Adipocyte (in vitro differentiated cells): Measurements from ENCODE around the gene IRF9.

Source experiments
- DNase-seq: peaks from one replicate; pipeline ENCODE4 v3.0.0-alpha.2; 2015; ENCODE audit warnings: low read depth
- H3K27me3 ChIP-seq: replicated peaks from 2 replicates; pipeline ENCODE4 v1.7.0; 2013; ENCODE audit warnings: mild to moderate bottlenecking, low read length, moderate library complexity; ENCODE audit not compliant: control insufficient read depth, insufficient read depth
- H3K36me3 ChIP-seq: 2 replicates; pipeline ENCODE4 v1.7.0; 2013; ENCODE audit warnings: low read length, mild to moderate bottlenecking, moderate library complexity; ENCODE audit not compliant: control insufficient read depth, insufficient read depth, severe bottlenecking
- H3K4me1 ChIP-seq: 2 replicates; pipeline ENCODE4 v1.7.0; 2013; ENCODE audit warnings: mild to moderate bottlenecking, low read length, moderate library complexity; ENCODE audit not compliant: control insufficient read depth, insufficient read depth
- H3K4me3 ChIP-seq: 2 replicates; pipeline ENCODE4 v1.7.0; 2013; ENCODE audit warnings: mild to moderate bottlenecking, low read length, moderate library complexity
- H3K9ac ChIP-seq: 2 replicates; pipeline ENCODE4 v1.7.0; 2013; ENCODE audit warnings: mild to moderate bottlenecking, low read length, moderate library complexity
- H3K9me3 ChIP-seq: 2 replicates; pipeline ENCODE4 v1.7.0; 2013; ENCODE audit warnings: mild to moderate bottlenecking, low read length, moderate library complexity; ENCODE audit not compliant: control insufficient read depth

The IRF9 gene

GRCh38 chr14:24145219-24145618 is 15.8 kb upstream of the IRF9 start:
- H3K9me3 ChIP-seq, result no peaks in the 10 kb centered on the region
- H3K27me3 ChIP-seq, result no peaks in the 10 kb centered on the region
- H3K4me3 ChIP-seq, result peak overlapping the region; percentile 97
- H3K9ac ChIP-seq, result peak overlapping the region; percentile 92
- no peak for DNase-seq
- peaks cover 11% of the 10 kb centered on the region for H3K36me3 ChIP-seq
- peaks cover 36% of the 10 kb centered on the region for H3K4me1 ChIP-seq

GRCh38 chr14:24145690-24146452 is 15.2 kb upstream of the IRF9 start:
- H3K27me3 ChIP-seq, result no peaks in the 10 kb centered on the region
- H3K36me3 ChIP-seq, result peaks cover 18% of the 10 kb centered on the region
- peak overlapping the region; percentile 97 for H3K4me3 ChIP-seq
- peak overlapping the region; percentile 92 for H3K9ac ChIP-seq
- peaks cover 36% of the 10 kb centered on the region for H3K4me1 ChIP-seq
- no peak for DNase-seq
- H3K9me3 ChIP-seq, result no peaks in the 10 kb centered on the region

- Histone ChIP-seq H3K27me3 (no peaks in the 10 kb centered on the region), H3K4me3 (peak within 1 kb of the TSS; percentile 97), H3K4me1 (peaks cover 36% of the 10 kb centered on the region), H3K36me3 (peaks cover 24% of the 10 kb centered on the region), H3K9me3 (no peaks in the 10 kb centered on the region), H3K9ac (peak within 1 kb of the TSS; percentile 95)
- peak; percentile 97 for DNase-seq
Observed at GRCh38 chr14:24146453-24146977, 14.6 kb upstream of the IRF9 start, which contains the start of gene PSME2. Gene PSME2, minus strand, starts transcription at chr14:24146610. Its CDS starts 29 bp downstream, at chr14:24146581.

- peaks cover 31% of the 10 kb centered on the region for H3K36me3 ChIP-seq
Observed at GRCh38 chr14:24146978-24147760, 13.9 kb upstream of the IRF9 start, which contains the start of gene RNF31. Gene RNF31, plus strand, starts transcription at chr14:24147498. Its CDS starts 201 bp downstream, at chr14:24147699.

GRCh38 chr14:24147761-24148428 is 13.2 kb upstream of the IRF9 start:
- Histone ChIP-seq H3K27me3 (no peaks in the 10 kb centered on the region), H3K4me3 (peak overlapping the region; percentile 97), H3K4me1 (peaks cover 31% of the 10 kb centered on the region), H3K9ac (peak overlapping the region; percentile 95), H3K9me3 (no peaks in the 10 kb centered on the region), H3K36me3 (peaks cover 36% of the 10 kb centered on the region)
- DNase-seq, result no peak

More at GRCh38 chr14:24146978-24147760, 13.9 kb upstream of the IRF9 start, which contains the start of gene RNF31:
- DNase-seq, result peak; percentile 99
- Histone ChIP-seq H3K27me3 (no peaks in the 10 kb centered on the region), H3K4me3 (peak within 1 kb of the TSS; percentile 97), H3K9me3 (no peaks in the 10 kb centered on the region), H3K9ac (peak within 1 kb of the TSS; percentile 95), H3K4me1 (peaks cover 31% of the 10 kb centered on the region)

- Histone ChIP-seq H3K4me3 (no peak overlapping the region), H3K9ac (no peak overlapping the region), H3K36me3 (peaks cover 41% of the 10 kb centered on the region), H3K27me3 (no peaks in the 10 kb centered on the region), H3K4me1 (peaks cover 21% of the 10 kb centered on the region), H3K9me3 (no peaks in the 10 kb centered on the region)
- DNase-seq, result no peak
Observed at GRCh38 chr14:24149302-24149969, 11.6 kb upstream of the IRF9 start.

GRCh38 chr14:24150061-24150460 is 11.0 kb upstream of the IRF9 start:
- H3K27me3 ChIP-seq, result no peaks in the 10 kb centered on the region
- H3K9me3 ChIP-seq, result no peaks in the 10 kb centered on the region
- no peak overlapping the region for H3K9ac ChIP-seq
- H3K36me3 ChIP-seq, result peaks cover 47% of the 10 kb centered on the region
- H3K4me3 ChIP-seq, result no peak overlapping the region
- peaks cover 21% of the 10 kb centered on the region for H3K4me1 ChIP-seq
- DNase-seq, result no peak

GRCh38 chr14:24150567-24150966 is 10.5 kb upstream of the IRF9 start:
- Histone ChIP-seq H3K4me1 (peaks cover 17% of the 10 kb centered on the region), H3K4me3 (no peak overlapping the region), H3K9ac (no peak overlapping the region), H3K9me3 (no peaks in the 10 kb centered on the region), H3K36me3 (peaks cover 52% of the 10 kb centered on the region), H3K27me3 (no peaks in the 10 kb centered on the region)
- DNase-seq, result no peak

- H3K4me1 ChIP-seq, result peaks cover 13% of the 10 kb centered on the region
- no peak overlapping the region for H3K9ac ChIP-seq
- no peaks in the 10 kb centered on the region for H3K27me3 ChIP-seq
- H3K36me3 ChIP-seq, result peaks cover 56% of the 10 kb centered on the region
- H3K4me3 ChIP-seq, result no peak overlapping the region
- DNase-seq, result no peak
- no peaks in the 10 kb centered on the region for H3K9me3 ChIP-seq
Observed at GRCh38 chr14:24150993-24151392, 10.1 kb upstream of the IRF9 start.

- Histone ChIP-seq H3K4me1 (peaks cover 10% of the 10 kb centered on the region), H3K9me3 (no peaks in the 10 kb centered on the region), H3K36me3 (peaks cover 60% of the 10 kb centered on the region), H3K9ac (no peak overlapping the region), H3K27me3 (no peaks in the 10 kb centered on the region), H3K4me3 (no peak overlapping the region)
- no peak for DNase-seq
Observed at GRCh38 chr14:24151404-24152080, 9.5 kb upstream of the IRF9 start.
